Spleen (tissue), 7 donors: ENCODE results near the gene JPH2.

Experiments used
- POLR2AphosphoS5 ChIP-seq, 3 donors: sonication (generic); formaldehyde crosslinking; IDR thresholded peaks; one replicate each; pipeline ENCODE4 v1.5.1; 2017; ENCODE audit warnings: antibody characterized with exemption in 3 of 3
- TF ChIP-seq, protein P1 (sequence below), 11 experiments: fragments of 200-600 bp in 7 of 11; fragments of 450-650 bp in 4 of 11; sonication (generic) in 4 of 11; IDR thresholded peaks in 8 of 11; conservative IDR thresholded peaks in 3 of 11; 1 replicate in 7 of 11; 2 replicates in 4 of 11; pipeline versions ENCODE4 v1.4.0 to v1.8.0; 2016 to 2021; ENCODE audit warnings: antibody characterized with exemption in 11 of 11, inconsistent platforms in 4 of 11, mild to moderate bottlenecking in 1 of 11
- donor health status: DM: no; HTN: no; CAD: no; lungs with moderate emphysema.
- donor health status: DM: no; HTN: no; CAD: no.
- donor health status: DM: no; HTN: no; CAD: no.

DNA sequence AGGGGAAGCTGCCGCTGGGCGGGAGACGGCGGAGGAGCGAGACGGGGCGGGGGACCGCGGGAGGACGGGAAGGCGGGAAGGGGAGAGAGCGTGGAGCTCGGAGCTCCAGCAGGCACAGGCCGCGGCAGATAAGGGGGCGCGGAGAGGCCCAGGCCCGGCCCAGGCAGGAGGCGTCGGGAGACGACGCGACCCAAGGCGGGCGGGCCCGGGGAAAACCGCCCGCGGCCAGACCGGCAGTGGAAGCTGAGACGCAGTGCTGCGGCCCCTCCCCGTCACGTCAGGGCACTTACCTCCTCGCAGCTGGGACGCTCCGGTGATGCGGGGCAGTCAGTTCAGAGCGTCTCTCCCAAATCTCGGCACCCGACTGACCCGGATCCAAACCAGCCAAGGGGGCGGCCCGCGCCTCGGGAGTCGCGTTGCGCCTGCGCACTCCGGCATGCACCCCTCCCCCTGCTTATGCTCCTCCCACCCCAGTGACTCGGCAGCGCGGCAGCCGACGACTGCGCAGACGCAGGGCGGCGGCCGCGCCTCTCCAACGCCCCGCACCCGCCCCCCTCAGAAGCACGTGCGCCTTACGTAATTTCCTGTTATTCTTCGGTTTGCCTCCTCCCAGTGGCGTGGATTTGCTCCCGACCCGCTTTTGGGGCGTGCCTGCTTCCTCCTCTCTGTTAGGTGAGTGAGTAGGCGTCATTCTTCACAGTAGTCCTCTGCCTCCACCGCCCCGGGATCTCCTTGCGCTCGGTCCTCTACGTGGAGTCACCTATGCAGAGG lies 23.6 kb upstream of the JPH2 start, which contains the start of gene OSER1:
- TF ChIP-seq, protein P1, sequence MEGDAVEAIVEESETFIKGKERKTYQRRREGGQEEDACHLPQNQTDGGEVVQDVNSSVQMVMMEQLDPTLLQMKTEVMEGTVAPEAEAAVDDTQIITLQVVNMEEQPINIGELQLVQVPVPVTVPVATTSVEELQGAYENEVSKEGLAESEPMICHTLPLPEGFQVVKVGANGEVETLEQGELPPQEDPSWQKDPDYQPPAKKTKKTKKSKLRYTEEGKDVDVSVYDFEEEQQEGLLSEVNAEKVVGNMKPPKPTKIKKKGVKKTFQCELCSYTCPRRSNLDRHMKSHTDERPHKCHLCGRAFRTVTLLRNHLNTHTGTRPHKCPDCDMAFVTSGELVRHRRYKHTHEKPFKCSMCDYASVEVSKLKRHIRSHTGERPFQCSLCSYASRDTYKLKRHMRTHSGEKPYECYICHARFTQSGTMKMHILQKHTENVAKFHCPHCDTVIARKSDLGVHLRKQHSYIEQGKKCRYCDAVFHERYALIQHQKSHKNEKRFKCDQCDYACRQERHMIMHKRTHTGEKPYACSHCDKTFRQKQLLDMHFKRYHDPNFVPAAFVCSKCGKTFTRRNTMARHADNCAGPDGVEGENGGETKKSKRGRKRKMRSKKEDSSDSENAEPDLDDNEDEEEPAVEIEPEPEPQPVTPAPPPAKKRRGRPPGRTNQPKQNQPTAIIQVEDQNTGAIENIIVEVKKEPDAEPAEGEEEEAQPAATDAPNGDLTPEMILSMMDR (IDR thresholded peaks at IDR 0.05 in 8 of 11, conservative IDR thresholded peaks at IDR 0.05 in 3 of 11), result peak in 4 of 11 experiments; percentile 17 to 51 (median 40)
- peak; percentile 97 to 99 (median 97) for TF ChIP-seq POLR2AphosphoS5 (IDR thresholded peaks at IDR 0.05)
